T-helper 1 cell treated with Interleukin-12 subunit alpha and Interleukin-12 subunit beta and Interleukin-4 antibody, amounts not matched to agents 30 μg/mL and 1 μg/mL, for 36 hours (primary cell): ENCODE measurements around the gene ATP13A1.
A peak's percentile ranks its signal among the peaks of the same experiment; 100 is the strongest.
"Not testable (repeated sequence)": the region's sequence is repeated elsewhere in the genome, so short reads cannot be mapped to it uniquely, and the experiment has no call there.

ENCODE experiments used
- H3K27ac Mint-ChIP-seq: one replicate; pipeline ENCODE4 v1.8.0; 2021; ENCODE audit warnings: mild to moderate bottlenecking, mixed read lengths
- H3K27me3 Mint-ChIP-seq: one replicate; pipeline ENCODE4 v1.8.0; 2021; ENCODE audit warnings: low read depth, mixed read lengths
- H3K36me3 Mint-ChIP-seq: one replicate; pipeline ENCODE4 v1.8.0; 2021; ENCODE audit warnings: low read depth, mixed read lengths
- H3K4me1 Mint-ChIP-seq: one replicate; pipeline ENCODE4 v1.8.0; 2021; ENCODE audit warnings: low read depth, mixed read lengths
- H3K4me3 Mint-ChIP-seq: one replicate; pipeline ENCODE4 v1.8.0; 2021; ENCODE audit warnings: mild to moderate bottlenecking, moderate library complexity, mixed read lengths
- H3K9me3 Mint-ChIP-seq: one replicate; pipeline ENCODE4 v1.8.0; 2021; ENCODE audit warnings: mixed read lengths

ATP13A1 gene

GRCh38 chr19:19677579-19677978, 14.1 kb upstream of the ATP13A1 start:
- Mint-ChIP-seq H3K27me3 (no peaks in the 10 kb centered on the region), H3K4me1 (peaks cover 3% of the 10 kb centered on the region), H3K9me3 (peaks cover 64% of the 10 kb centered on the region), H3K4me3 (no peak overlapping the region), H3K36me3 (peaks cover 84% of the 10 kb centered on the region), H3K27ac (no peak overlapping the region)

GRCh38 chr19:19674315-19674714, 10.8 kb upstream of the ATP13A1 start:
- Mint-ChIP-seq H3K27ac (peak overlapping the region; percentile 26), H3K9me3 (peaks cover 65% of the 10 kb centered on the region), H3K27me3 (no peaks in the 10 kb centered on the region), H3K36me3 (peaks cover 87% of the 10 kb centered on the region), H3K4me3 (peak overlapping the region; percentile 10), H3K4me1 (peaks cover 11% of the 10 kb centered on the region)

GRCh38 chr19:19672816-19673215, 9.3 kb upstream of the ATP13A1 start:
- peaks cover 79% of the 10 kb centered on the region for H3K36me3 Mint-ChIP-seq
- no peaks in the 10 kb centered on the region for H3K27me3 Mint-ChIP-seq
- H3K4me1 Mint-ChIP-seq, result peaks cover 15% of the 10 kb centered on the region
- no peak overlapping the region for H3K27ac Mint-ChIP-seq
- peaks cover 57% of the 10 kb centered on the region for H3K9me3 Mint-ChIP-seq
- H3K4me3 Mint-ChIP-seq, result no peak overlapping the region

DNA sequence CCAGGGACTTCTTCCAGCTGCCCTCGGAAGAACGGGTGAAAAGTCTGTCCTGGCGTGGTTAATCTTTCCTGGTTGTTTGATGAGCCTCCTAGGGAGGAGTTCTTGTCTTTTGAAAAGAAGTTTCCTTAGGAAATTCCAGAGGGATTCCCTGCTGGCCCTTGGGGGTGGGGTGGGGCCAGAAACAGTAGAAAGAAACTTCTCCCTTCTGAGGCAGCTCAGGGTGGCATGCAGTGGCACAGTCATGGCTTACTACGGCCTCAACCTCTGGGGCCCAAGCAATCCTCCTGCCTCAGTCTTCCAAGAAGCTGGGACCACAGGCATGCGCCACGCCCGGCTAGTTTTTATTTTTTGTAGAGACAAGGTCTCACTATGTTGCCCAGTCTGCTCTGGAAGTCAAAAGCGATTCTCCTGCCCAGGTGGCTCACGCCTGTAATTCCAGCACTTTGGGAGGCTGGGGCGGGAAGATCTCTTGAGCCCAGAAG, 6.6 kb upstream of the ATP13A1 start:
- peaks cover 35% of the 10 kb centered on the region for H3K9me3 Mint-ChIP-seq
- peaks cover 12% of the 10 kb centered on the region for H3K4me1 Mint-ChIP-seq
- H3K27ac Mint-ChIP-seq, result peak overlapping the region; percentile 85
- peaks cover 55% of the 10 kb centered on the region for H3K36me3 Mint-ChIP-seq
- H3K4me3 Mint-ChIP-seq, result peak overlapping the region; percentile 81
- no peaks in the 10 kb centered on the region for H3K27me3 Mint-ChIP-seq

GRCh38 chr19:19668230-19669012, 4.9 kb upstream of the ATP13A1 start, which contains the start of gene ZNF101:
ZNF101 (plus strand) TSS chr19:19668839; CDS start chr19:19668964, 125 bp downstream.
- Mint-ChIP-seq H3K36me3 (peaks cover 49% of the 10 kb centered on the region), H3K27ac (peak within 1 kb of the TSS; percentile 96), H3K27me3 (no peaks in the 10 kb centered on the region), H3K4me1 (peaks cover 13% of the 10 kb centered on the region), H3K9me3 (peaks cover 28% of the 10 kb centered on the region), H3K4me3 (peak within 1 kb of the TSS; percentile 81)

GRCh38 chr19:19665420-19665948, 2.0 kb upstream of the ATP13A1 start:
- Mint-ChIP-seq H3K4me1 (peaks cover 29% of the 10 kb centered on the region), H3K27ac (peak overlapping the region; percentile 9), H3K4me3 (peak overlapping the region; percentile 17), H3K36me3 (peaks cover 39% of the 10 kb centered on the region)
- not testable (repeated sequence) for H3K27me3 Mint-ChIP-seq, H3K9me3 Mint-ChIP-seq

- H3K27ac Mint-ChIP-seq, result peak overlapping the region; percentile 90
- peak overlapping the region; percentile 87 for H3K4me3 Mint-ChIP-seq
- H3K4me1 Mint-ChIP-seq, result peaks cover 20% of the 10 kb centered on the region
- H3K36me3 Mint-ChIP-seq, result peaks cover 31% of the 10 kb centered on the region
- H3K9me3 Mint-ChIP-seq, result no peaks in the 10 kb centered on the region
- no peaks in the 10 kb centered on the region for H3K27me3 Mint-ChIP-seq
Observed at GRCh38 chr19:19662871-19663255, 613 bp downstream of the ATP13A1 start.

DNA sequence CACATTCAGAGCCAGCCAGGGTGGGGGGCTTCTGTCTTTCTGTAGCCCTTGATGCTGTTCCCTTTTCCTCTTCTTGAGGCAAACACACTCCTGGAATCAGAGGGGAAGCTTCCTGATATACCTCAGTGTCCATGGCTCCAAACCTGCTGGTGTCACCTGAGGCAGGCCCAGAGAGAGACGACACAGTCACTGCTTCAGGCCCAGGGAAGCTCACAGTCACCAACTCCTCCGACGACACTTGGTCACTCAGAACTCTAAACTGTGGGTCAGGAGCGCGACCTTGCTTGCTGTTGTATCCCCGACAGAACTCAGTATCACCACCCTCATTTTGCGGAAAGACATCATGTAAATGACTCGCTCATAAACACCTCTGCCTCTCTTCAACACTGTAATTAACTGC, 1.1 kb downstream of the ATP13A1 start:
- H3K9me3 Mint-ChIP-seq, result no peaks in the 10 kb centered on the region
- peaks cover 35% of the 10 kb centered on the region for H3K36me3 Mint-ChIP-seq

GRCh38 chr19:19661675-19662251, 1.7 kb downstream of the ATP13A1 start:
- Mint-ChIP-seq H3K9me3 (no peaks in the 10 kb centered on the region), H3K27me3 (no peaks in the 10 kb centered on the region), H3K27ac (peak overlapping the region; percentile 90), H3K4me1 (peaks cover 20% of the 10 kb centered on the region), H3K4me3 (peak overlapping the region; percentile 87), H3K36me3 (peaks cover 38% of the 10 kb centered on the region)

More for the DNA sequence above, 1.1 kb downstream of the ATP13A1 start:
- H3K4me1 Mint-ChIP-seq, result peaks cover 20% of the 10 kb centered on the region
- peak overlapping the region; percentile 87 for H3K4me3 Mint-ChIP-seq
- H3K27me3 Mint-ChIP-seq, result no peaks in the 10 kb centered on the region
- peak overlapping the region; percentile 90 for H3K27ac Mint-ChIP-seq

GRCh38 chr19:19661141-19661674, 2.3 kb downstream of the ATP13A1 start:
- Mint-ChIP-seq H3K36me3 (peaks cover 37% of the 10 kb centered on the region), H3K4me3 (peak overlapping the region; percentile 87), H3K9me3 (no peaks in the 10 kb centered on the region), H3K4me1 (peaks cover 20% of the 10 kb centered on the region), H3K27me3 (no peaks in the 10 kb centered on the region), H3K27ac (peak overlapping the region; percentile 90)

DNA sequence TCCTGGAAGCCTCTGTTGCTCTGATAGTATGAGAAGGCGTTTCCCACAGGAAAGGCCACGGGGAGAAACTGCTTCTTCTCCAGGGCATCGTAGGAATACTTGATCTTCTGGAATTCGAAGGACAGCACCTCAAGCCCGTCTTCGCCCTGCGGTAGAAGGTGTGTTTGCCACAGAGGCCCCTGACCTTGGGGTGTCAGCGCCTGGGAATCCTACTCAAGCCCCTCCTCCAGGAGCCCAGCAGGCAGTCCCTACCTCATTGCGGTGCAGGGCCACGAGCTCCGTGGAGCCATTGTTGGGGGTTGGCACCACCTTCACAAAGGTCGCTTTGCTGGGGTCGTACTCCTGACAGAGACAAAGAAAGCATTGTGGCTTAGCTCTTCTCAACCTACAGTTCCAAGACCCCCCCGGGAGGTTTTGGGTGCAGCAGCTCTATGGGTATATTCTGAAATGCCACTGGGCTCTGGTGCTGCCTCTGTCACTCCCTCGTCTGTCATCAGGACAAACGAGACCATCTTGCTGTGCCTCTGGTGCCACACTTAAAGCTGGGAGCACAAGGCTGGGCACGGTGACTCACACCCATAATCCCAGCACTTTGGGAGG, 3.7 kb downstream of the ATP13A1 start:
- Mint-ChIP-seq H3K4me1 (peaks cover 20% of the 10 kb centered on the region), H3K36me3 (peaks cover 43% of the 10 kb centered on the region), H3K9me3 (no peaks in the 10 kb centered on the region), H3K27ac (no peak overlapping the region), H3K27me3 (no peaks in the 10 kb centered on the region), H3K4me3 (no peak overlapping the region)

GRCh38 chr19:19657397-19657783, 6.1 kb downstream of the ATP13A1 start:
- Mint-ChIP-seq H3K9me3 (no peaks in the 10 kb centered on the region), H3K36me3 (peaks cover 47% of the 10 kb centered on the region), H3K4me3 (no peak overlapping the region), H3K4me1 (peaks cover 17% of the 10 kb centered on the region), H3K27me3 (no peaks in the 10 kb centered on the region), H3K27ac (peak overlapping the region; percentile 49)

- Mint-ChIP-seq H3K36me3 (peaks cover 43% of the 10 kb centered on the region), H3K27ac (no peak overlapping the region), H3K9me3 (no peaks in the 10 kb centered on the region), H3K4me1 (peaks cover 10% of the 10 kb centered on the region), H3K27me3 (no peaks in the 10 kb centered on the region), H3K4me3 (no peak overlapping the region)
Observed at GRCh38 chr19:19656451-19657396, 6.8 kb downstream of the ATP13A1 start.
